Transverse colon (tissue), 3 donors: ENCODE data around the gene WWOX.

Source experiments
- CTCF ChIP-seq, 5 experiments: fragments of 200-600 bp in 3 of 5; fragments of 450-650 bp in 2 of 5; sonication (generic) in 3 of 5; IDR thresholded peaks; 1 replicate in 2 of 5; 2 replicates in 3 of 5; pipeline ENCODE4 v1.5.1; 2016 to 2017; ENCODE audit warnings: antibody characterized with exemption in 5 of 5, inconsistent platforms in 3 of 5, mild to moderate bottlenecking in 2 of 5, moderate library complexity in 1 of 5
- EP300 ChIP-seq: sonication (generic); formaldehyde crosslinking; IDR thresholded peaks from one replicate; pipeline ENCODE4 v1.6.1; 2017; ENCODE audit warnings: antibody characterized with exemption, low read depth
- POLR2A ChIP-seq: fragments of 450-650 bp; IDR thresholded peaks from one replicate; pipeline ENCODE4 v1.6.1; 2016; ENCODE audit warnings: antibody characterized with exemption, mild to moderate bottlenecking, moderate library complexity

DNA sequence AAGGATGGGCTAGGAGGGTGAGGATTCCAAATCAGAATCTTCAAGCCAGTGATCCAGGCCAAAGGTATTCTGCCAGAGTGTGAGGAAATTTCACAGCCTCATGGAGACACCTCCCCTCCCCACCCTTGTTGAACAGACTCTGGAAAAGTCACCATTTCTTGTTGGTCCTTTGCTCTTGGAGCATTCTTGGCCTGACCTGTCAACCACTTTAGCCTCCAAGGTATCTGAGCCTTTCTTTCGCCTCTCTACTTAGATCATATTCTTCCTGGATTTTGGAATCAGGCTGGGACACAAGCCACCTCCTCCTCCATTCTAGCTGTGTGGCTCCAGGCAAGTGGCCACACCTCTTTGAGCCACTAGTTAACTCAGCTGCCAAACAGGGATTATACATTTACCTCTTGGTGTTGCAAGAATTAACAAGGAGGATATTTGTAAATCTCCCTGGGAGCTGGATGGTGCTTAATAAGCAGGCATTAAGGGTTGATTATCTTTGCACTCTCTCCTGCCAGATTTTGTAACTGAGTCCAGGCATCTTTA, 193.5 kb downstream of the WWOX start:
- TF ChIP-seq EP300 (no peak), CTCF (IDR thresholded peaks at IDR 0.05) (no peak), POLR2A (no peak)
